ENCODE results near the gene HPSE2. TPM values are rescaled to one million over a fixed set of nuclear protein-coding genes. Genes with fewer than 3 reads are reported as not detected.
"Not testable (repeated sequence)": the region's sequence is repeated elsewhere in the genome, so short reads cannot be mapped to it uniquely, and the experiment has no call there.

Gene HPSE2
- total and polyA plus RNA-seq, 3 experiments from 2014 or later = 0.07 to 1.2 TPM; not detected in 1

DNA sequence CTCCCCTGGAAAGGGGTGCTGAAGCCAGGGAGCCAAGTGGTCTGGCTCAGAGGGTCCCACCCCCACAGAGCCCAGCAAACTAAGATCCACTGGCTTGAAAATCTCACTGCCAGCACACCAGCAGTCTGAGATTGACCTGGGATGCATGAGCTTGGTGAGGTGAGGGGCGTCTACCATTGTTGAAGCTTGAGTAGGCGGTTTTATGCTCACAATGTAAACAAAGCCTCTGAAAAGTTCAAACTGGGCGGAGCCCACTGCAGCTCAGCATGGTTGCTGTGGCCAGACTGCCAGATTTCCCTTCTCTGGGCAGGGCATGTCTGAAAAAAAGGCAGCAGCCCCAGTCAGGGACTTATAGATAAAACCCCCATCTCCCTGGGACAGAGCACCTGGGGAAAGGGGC is 102.8 kb downstream of the HPSE2 start:
- CTCF ChIA-PET; H3K27ac ChIP-seq (ENCODE audit: low read depth, low read length); H3K4me1 ChIP-seq (ENCODE audit: insufficient read depth, low read length); H3K4me3 Mint-ChIP-seq; H3K27me3 Mint-ChIP-seq; H3K36me3 Mint-ChIP-seq; H3K27ac Mint-ChIP-seq; POLR2A ChIA-PET; H3K4me1 Mint-ChIP-seq; H3K9me3 ChIP-seq (ENCODE audit: low read length); DNase-seq; H3K9me3 Mint-ChIP-seq; H3K36me3 ChIP-seq (ENCODE audit: insufficient read depth, low read length); H3K27me3 ChIP-seq (ENCODE audit: insufficient read depth, low read length, poor library complexity, severe bottlenecking); H3K4me3 ChIP-seq (ENCODE audit: low read length): not testable (repeated sequence)

DNA sequence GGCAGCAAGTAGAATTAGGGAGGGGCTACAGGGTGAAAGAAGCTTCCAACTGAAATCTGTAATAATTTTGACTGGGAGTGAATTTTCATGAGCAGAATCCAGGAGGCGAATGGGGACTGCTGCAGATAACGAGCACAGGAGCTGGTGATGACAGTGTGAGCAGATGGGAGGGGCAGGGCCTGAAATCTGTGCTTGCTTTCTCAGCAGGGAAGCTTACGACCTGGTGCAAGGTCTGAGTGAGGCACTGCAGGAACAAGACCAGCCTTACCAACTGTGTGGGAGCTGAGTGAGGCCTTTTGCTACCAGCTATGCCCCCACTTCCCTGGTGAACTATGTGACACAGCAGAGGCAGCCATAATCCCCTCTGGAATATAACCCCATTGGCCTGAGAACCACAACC is 109.8 kb downstream of the HPSE2 start:
- Mint-ChIP-seq H3K9me3 (peaks cover 11 to 17% (median 14%) of the 10 kb centered on the region in 5 donors), H3K4me1 (no peaks in the 10 kb centered on the region), H3K27me3 (peaks cover 0 to 7% of the 10 kb centered on the region in 2 donors), H3K27ac (no peak overlapping the region), H3K36me3 (no peaks in the 10 kb centered on the region), H3K4me3 (no peak overlapping the region)
- no peaks in the 10 kb centered on the region for H3K9me3 ChIP-seq (ENCODE audit: low read length)
- DNase-seq = no peak
- no peak overlapping the region for H3K4me3 ChIP-seq (ENCODE audit: low read length)
- ChIA-PET POLR2A (no interaction called here), CTCF (no interaction called here)
- no peaks in the 10 kb centered on the region for H3K36me3 ChIP-seq (ENCODE audit: insufficient read depth, low read length)
- no peaks in the 10 kb centered on the region for H3K27me3 ChIP-seq (ENCODE audit: insufficient read depth, low read length, poor library complexity, severe bottlenecking)
- no peak overlapping the region for H3K27ac ChIP-seq (ENCODE audit: low read depth, low read length)
- H3K4me1 ChIP-seq (ENCODE audit: insufficient read depth, low read length) = no peaks in the 10 kb centered on the region

DNA sequence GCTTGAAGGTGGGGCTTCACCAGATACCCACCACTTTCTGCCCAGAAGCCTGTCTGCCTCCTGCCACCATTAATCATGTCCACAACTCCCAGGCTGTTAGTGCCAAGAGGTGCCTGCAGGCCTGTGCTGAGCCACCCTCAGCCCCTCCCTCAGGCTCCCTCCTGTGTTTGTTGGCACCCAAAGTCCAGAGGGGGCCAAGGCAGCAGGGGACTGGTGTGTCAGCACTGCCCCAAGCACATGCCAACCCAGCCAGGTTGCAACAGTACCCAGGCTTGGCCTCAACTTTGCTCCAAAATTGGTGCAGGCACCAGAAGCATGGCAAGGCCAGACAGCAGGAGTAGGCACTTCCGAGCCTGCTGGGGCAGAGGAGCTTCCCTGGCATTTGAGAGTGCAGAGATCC is 111.3 kb downstream of the HPSE2 start:
- no peaks in the 10 kb centered on the region for H3K36me3 Mint-ChIP-seq
- Histone ChIP-seq H3K9me3 (ENCODE audit: low read length) (no peaks in the 10 kb centered on the region), H3K4me3 (ENCODE audit: low read length) (no peak overlapping the region), H3K36me3 (ENCODE audit: insufficient read depth, low read length) (no peaks in the 10 kb centered on the region), H3K4me1 (ENCODE audit: insufficient read depth, low read length) (no peaks in the 10 kb centered on the region), H3K27ac (ENCODE audit: low read depth, low read length) (no peak overlapping the region), H3K27me3 (ENCODE audit: insufficient read depth, low read length, poor library complexity, severe bottlenecking) (no peaks in the 10 kb centered on the region)
- no peak for DNase-seq
- peaks cover 11 to 17% (median 14%) of the 10 kb centered on the region in 5 donors for H3K9me3 Mint-ChIP-seq
- H3K27me3 Mint-ChIP-seq = peaks cover 0 to 7% of the 10 kb centered on the region in 2 donors
- CTCF ChIA-PET = no interaction called here
- H3K4me3 Mint-ChIP-seq = no peak overlapping the region
- no peak overlapping the region for H3K27ac Mint-ChIP-seq
- H3K4me1 Mint-ChIP-seq = no peaks in the 10 kb centered on the region
- POLR2A ChIA-PET = no interaction called here

- H3K4me3 ChIP-seq (ENCODE audit: low read length) = no peak overlapping the region
- ChIA-PET CTCF (no interaction called here), POLR2A (no interaction called here)
- H3K27ac Mint-ChIP-seq = no peak overlapping the region
- H3K9me3 Mint-ChIP-seq = peaks cover 9 to 17% (median 12%) of the 10 kb centered on the region in 5 donors
- no peaks in the 10 kb centered on the region for H3K4me1 Mint-ChIP-seq
- H3K4me3 Mint-ChIP-seq = no peak overlapping the region
- no peaks in the 10 kb centered on the region for H3K36me3 Mint-ChIP-seq
- H3K27me3 Mint-ChIP-seq = peaks cover 0 to 7% of the 10 kb centered on the region in 2 donors
- no peaks in the 10 kb centered on the region for H3K4me1 ChIP-seq (ENCODE audit: insufficient read depth, low read length)
- no peaks in the 10 kb centered on the region for H3K9me3 ChIP-seq (ENCODE audit: low read length)
- H3K27me3 ChIP-seq (ENCODE audit: insufficient read depth, low read length, poor library complexity, severe bottlenecking) = no peaks in the 10 kb centered on the region
- no peak overlapping the region for H3K27ac ChIP-seq (ENCODE audit: low read depth, low read length)
- no peak for DNase-seq
- H3K36me3 ChIP-seq (ENCODE audit: insufficient read depth, low read length) = no peaks in the 10 kb centered on the region
Measured at GRCh38 chr10:99123851-99124250, 111.8 kb downstream of the HPSE2 start.

- Mint-ChIP-seq H3K4me1 (no peaks in the 10 kb centered on the region), H3K36me3 (no peaks in the 10 kb centered on the region), H3K9me3 (peaks cover 6 to 17% (median 11%) of the 10 kb centered on the region in 5 donors), H3K4me3 (no peak overlapping the region), H3K27me3 (peaks cover 0 to 7% of the 10 kb centered on the region in 2 donors), H3K27ac (no peak overlapping the region)
- H3K4me3 ChIP-seq (ENCODE audit: low read length) = no peak overlapping the region
- H3K27me3 ChIP-seq (ENCODE audit: insufficient read depth, low read length, poor library complexity, severe bottlenecking) = no peaks in the 10 kb centered on the region
- H3K27ac ChIP-seq (ENCODE audit: low read depth, low read length) = no peak overlapping the region
- no peaks in the 10 kb centered on the region for H3K9me3 ChIP-seq (ENCODE audit: low read length)
- ChIA-PET POLR2A (no interaction called here), CTCF (no interaction called here)
- no peaks in the 10 kb centered on the region for H3K4me1 ChIP-seq (ENCODE audit: insufficient read depth, low read length)
- DNase-seq = no peak
- no peaks in the 10 kb centered on the region for H3K36me3 ChIP-seq (ENCODE audit: insufficient read depth, low read length)
Measured at GRCh38 chr10:99123336-99123735, 112.3 kb downstream of the HPSE2 start.

DNA sequence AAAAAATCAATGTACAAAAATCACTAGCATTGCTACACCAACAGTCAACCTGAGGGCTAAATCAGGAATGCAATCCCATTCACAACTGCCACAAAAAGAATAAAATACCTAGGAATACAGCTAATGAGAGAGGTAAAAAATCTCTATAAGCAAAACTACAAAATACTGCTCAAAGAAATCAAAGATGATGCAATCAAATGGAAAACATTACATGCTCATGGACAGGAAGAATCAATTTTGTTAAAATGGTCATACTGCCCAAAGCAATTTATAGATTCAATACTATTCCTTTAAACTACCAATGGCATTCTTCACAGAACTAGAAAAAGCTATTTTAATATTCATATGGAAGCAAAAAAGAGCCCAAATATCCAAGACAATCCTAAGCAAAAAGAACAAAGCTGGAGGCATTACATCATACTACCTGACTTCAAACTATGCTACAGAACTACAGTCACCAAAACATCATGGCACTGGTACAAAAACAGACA is 116.3 kb downstream of the HPSE2 start:
- no peak overlapping the region for H3K4me3 Mint-ChIP-seq
- peaks cover 0 to 4% (median 0%) of the 10 kb centered on the region in 5 donors for H3K9me3 Mint-ChIP-seq
- Histone ChIP-seq H3K27ac (ENCODE audit: low read depth, low read length) (no peak overlapping the region), H3K4me1 (ENCODE audit: insufficient read depth, low read length) (no peaks in the 10 kb centered on the region), H3K36me3 (ENCODE audit: insufficient read depth, low read length) (no peaks in the 10 kb centered on the region), H3K27me3 (ENCODE audit: insufficient read depth, low read length, poor library complexity, severe bottlenecking) (no peaks in the 10 kb centered on the region), H3K9me3 (ENCODE audit: low read length) (no peaks in the 10 kb centered on the region), H3K4me3 (ENCODE audit: low read length) (no peak overlapping the region)
- no peaks in the 10 kb centered on the region for H3K36me3 Mint-ChIP-seq
- no peaks in the 10 kb centered on the region for H3K4me1 Mint-ChIP-seq
- DNase-seq = no peak
- no peak overlapping the region for H3K27ac Mint-ChIP-seq
- CTCF ChIA-PET = no interaction called here
- POLR2A ChIA-PET = no interaction called here
- H3K27me3 Mint-ChIP-seq = peaks cover 0 to 3% of the 10 kb centered on the region in 2 donors

DNA sequence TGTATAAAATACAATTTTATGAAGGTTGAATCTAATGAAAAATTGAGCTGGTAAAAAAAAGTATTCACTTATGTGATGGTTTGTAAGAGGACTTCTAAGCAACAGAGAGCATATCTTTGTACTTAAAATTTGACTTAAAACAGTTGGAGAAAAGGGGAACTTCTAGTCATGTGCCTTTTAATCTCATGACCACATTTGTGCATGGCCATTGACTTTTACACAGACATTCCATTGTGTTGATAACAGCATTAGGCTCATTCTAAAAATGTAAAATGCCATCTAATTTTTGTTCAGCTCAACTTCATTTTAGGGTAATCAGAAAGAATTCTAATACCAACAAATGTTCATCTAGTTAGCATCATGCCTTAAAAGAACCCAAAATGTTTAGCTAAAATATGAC is 119.9 kb downstream of the HPSE2 start:
- no peaks in the 10 kb centered on the region for H3K27me3 ChIP-seq (ENCODE audit: insufficient read depth, low read length, poor library complexity, severe bottlenecking)
- no peak overlapping the region for H3K4me3 ChIP-seq (ENCODE audit: low read length)
- ChIA-PET POLR2A (no interaction called here), CTCF (no interaction called here)
- Mint-ChIP-seq H3K9me3 (peaks cover 0 to 4% (median 2%) of the 10 kb centered on the region in 5 donors), H3K36me3 (no peaks in the 10 kb centered on the region), H3K4me1 (no peaks in the 10 kb centered on the region), H3K27me3 (no peaks in the 10 kb centered on the region), H3K27ac (no peak overlapping the region), H3K4me3 (no peak overlapping the region)
- H3K9me3 ChIP-seq (ENCODE audit: low read length) = no peaks in the 10 kb centered on the region
- no peaks in the 10 kb centered on the region for H3K36me3 ChIP-seq (ENCODE audit: insufficient read depth, low read length)
- no peak overlapping the region for H3K27ac ChIP-seq (ENCODE audit: low read depth, low read length)
- no peaks in the 10 kb centered on the region for H3K4me1 ChIP-seq (ENCODE audit: insufficient read depth, low read length)
- no peak for DNase-seq

- no peaks in the 10 kb centered on the region for H3K4me1 Mint-ChIP-seq
- POLR2A ChIA-PET = no interaction called here
- H3K27ac Mint-ChIP-seq = no peak overlapping the region
- H3K4me3 ChIP-seq (ENCODE audit: low read length) = no peak overlapping the region
- H3K36me3 Mint-ChIP-seq = no peaks in the 10 kb centered on the region
- no peak overlapping the region for H3K4me3 Mint-ChIP-seq
- H3K4me1 ChIP-seq (ENCODE audit: insufficient read depth, low read length) = no peaks in the 10 kb centered on the region
- DNase-seq = no peak
- peaks cover 0 to 3% (median 2%) of the 10 kb centered on the region in 5 donors for H3K9me3 Mint-ChIP-seq
- no peaks in the 10 kb centered on the region for H3K9me3 ChIP-seq (ENCODE audit: low read length)
- H3K27me3 ChIP-seq (ENCODE audit: insufficient read depth, low read length, poor library complexity, severe bottlenecking) = no peaks in the 10 kb centered on the region
- no peaks in the 10 kb centered on the region for H3K36me3 ChIP-seq (ENCODE audit: insufficient read depth, low read length)
- no peaks in the 10 kb centered on the region for H3K27me3 Mint-ChIP-seq
- CTCF ChIA-PET = no interaction called here
- H3K27ac ChIP-seq (ENCODE audit: low read depth, low read length) = no peak overlapping the region
Measured at GRCh38 chr10:99085358-99085757, 150.3 kb downstream of the HPSE2 start.

GRCh38 chr10:99084161-99084560 is 151.5 kb downstream of the HPSE2 start:
- Histone ChIP-seq H3K4me3 (ENCODE audit: low read length) (no peak overlapping the region), H3K36me3 (ENCODE audit: insufficient read depth, low read length) (no peaks in the 10 kb centered on the region), H3K9me3 (ENCODE audit: low read length) (no peaks in the 10 kb centered on the region), H3K27ac (ENCODE audit: low read depth, low read length) (no peak overlapping the region), H3K27me3 (ENCODE audit: insufficient read depth, low read length, poor library complexity, severe bottlenecking) (no peaks in the 10 kb centered on the region), H3K4me1 (ENCODE audit: insufficient read depth, low read length) (no peaks in the 10 kb centered on the region)
- no peaks in the 10 kb centered on the region for H3K27me3 Mint-ChIP-seq
- no peak overlapping the region for H3K27ac Mint-ChIP-seq
- peaks cover 0 to 3% (median 2%) of the 10 kb centered on the region in 5 donors for H3K9me3 Mint-ChIP-seq
- DNase-seq = no peak
- CTCF ChIA-PET = no interaction called here
- no peaks in the 10 kb centered on the region for H3K4me1 Mint-ChIP-seq
- H3K4me3 Mint-ChIP-seq = no peak overlapping the region
- POLR2A ChIA-PET = no interaction called here
- no peaks in the 10 kb centered on the region for H3K36me3 Mint-ChIP-seq
